ENCODE measurements around the gene RASSF5.

RASSF5 gene

GRCh38 chr1:206551296-206551985 lies 44.1 kb downstream of the RASSF5 start:
- no peak for TF ChIP-seq TAF1 (IDR thresholded peaks at IDR 0.05; ENCODE audit: borderline replicate concordance, insufficient read depth, low read length)
- TF ChIP-seq, protein P1, sequence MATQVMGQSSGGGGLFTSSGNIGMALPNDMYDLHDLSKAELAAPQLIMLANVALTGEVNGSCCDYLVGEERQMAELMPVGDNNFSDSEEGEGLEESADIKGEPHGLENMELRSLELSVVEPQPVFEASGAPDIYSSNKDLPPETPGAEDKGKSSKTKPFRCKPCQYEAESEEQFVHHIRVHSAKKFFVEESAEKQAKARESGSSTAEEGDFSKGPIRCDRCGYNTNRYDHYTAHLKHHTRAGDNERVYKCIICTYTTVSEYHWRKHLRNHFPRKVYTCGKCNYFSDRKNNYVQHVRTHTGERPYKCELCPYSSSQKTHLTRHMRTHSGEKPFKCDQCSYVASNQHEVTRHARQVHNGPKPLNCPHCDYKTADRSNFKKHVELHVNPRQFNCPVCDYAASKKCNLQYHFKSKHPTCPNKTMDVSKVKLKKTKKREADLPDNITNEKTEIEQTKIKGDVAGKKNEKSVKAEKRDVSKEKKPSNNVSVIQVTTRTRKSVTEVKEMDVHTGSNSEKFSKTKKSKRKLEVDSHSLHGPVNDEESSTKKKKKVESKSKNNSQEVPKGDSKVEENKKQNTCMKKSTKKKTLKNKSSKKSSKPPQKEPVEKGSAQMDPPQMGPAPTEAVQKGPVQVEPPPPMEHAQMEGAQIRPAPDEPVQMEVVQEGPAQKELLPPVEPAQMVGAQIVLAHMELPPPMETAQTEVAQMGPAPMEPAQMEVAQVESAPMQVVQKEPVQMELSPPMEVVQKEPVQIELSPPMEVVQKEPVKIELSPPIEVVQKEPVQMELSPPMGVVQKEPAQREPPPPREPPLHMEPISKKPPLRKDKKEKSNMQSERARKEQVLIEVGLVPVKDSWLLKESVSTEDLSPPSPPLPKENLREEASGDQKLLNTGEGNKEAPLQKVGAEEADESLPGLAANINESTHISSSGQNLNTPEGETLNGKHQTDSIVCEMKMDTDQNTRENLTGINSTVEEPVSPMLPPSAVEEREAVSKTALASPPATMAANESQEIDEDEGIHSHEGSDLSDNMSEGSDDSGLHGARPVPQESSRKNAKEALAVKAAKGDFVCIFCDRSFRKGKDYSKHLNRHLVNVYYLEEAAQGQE (IDR thresholded peaks at IDR 0.05; ENCODE audit: insufficient read depth in 1 of 2, low read depth in 2 of 2, low read length in 2 of 2): no peak
- TF ChIP-seq POLR2AphosphoS5 (IDR thresholded peaks at IDR 0.05; ENCODE audit: low read depth, low read length): no peak
- no peak for TF ChIP-seq FOXP2 (optimal IDR thresholded peaks at IDR 0.05; ENCODE audit: borderline replicate concordance, extremely low read depth, extremely low read length, insufficient read depth)
- no peak for TF ChIP-seq SIN3A (IDR thresholded peaks at IDR 0.05; ENCODE audit: borderline replicate concordance, insufficient read depth, low read length)

DNA sequence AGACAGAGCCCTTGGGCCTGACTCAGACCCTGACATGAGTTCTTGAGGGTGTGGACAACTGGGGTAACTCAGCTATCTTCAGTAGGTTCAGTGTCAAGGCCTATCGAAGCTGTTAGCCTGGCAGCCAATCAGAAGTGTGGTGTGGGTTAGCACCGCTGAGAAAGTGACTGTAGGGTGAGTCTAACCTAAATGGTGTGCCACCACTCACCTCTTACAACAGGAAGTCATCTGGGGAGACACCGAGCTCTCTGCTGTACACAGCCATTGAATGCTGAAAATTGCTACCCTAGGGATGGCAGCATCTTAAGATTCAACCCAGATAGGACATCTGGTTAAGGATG lies 44.6 kb downstream of the RASSF5 start:
- no peak for TF ChIP-seq TAF1 (IDR thresholded peaks at IDR 0.05; ENCODE audit: borderline replicate concordance, insufficient read depth, low read length)
- no peak for TF ChIP-seq POLR2AphosphoS5 (IDR thresholded peaks at IDR 0.05; ENCODE audit: low read depth, low read length)
- TF ChIP-seq, protein P1 (IDR thresholded peaks at IDR 0.05; ENCODE audit: insufficient read depth in 1 of 2, low read depth in 2 of 2, low read length in 2 of 2): no peak
- TF ChIP-seq FOXP2 (optimal IDR thresholded peaks at IDR 0.05; ENCODE audit: borderline replicate concordance, extremely low read depth, extremely low read length, insufficient read depth): no peak
- TF ChIP-seq SIN3A (IDR thresholded peaks at IDR 0.05; ENCODE audit: borderline replicate concordance, insufficient read depth, low read length): no peak

DNA sequence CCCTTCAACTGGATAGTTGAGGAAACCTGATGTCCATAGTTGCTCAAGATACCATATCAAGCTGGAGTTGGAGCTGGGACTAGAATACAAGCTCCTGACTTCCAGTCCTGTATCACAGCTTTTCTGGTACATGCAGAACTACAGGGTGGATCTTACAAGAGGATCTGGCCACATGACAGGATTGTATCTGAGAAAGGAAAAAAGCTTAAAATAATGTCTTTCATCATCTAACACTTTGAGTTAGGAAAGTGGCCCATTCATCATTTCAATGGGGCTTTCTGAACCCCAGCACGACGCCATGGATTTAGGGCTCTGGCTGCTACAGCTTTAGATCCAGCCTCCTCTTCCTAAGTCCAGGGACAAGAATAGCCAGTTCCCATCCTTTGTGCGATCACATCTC lies 46.9 kb downstream of the RASSF5 start:
- TF ChIP-seq POLR2AphosphoS5 (IDR thresholded peaks at IDR 0.05; ENCODE audit: low read depth, low read length): no peak
- no peak for TF ChIP-seq FOXP2 (optimal IDR thresholded peaks at IDR 0.05; ENCODE audit: borderline replicate concordance, extremely low read depth, extremely low read length, insufficient read depth)
- TF ChIP-seq, protein P1 (IDR thresholded peaks at IDR 0.05; ENCODE audit: insufficient read depth in 1 of 2, low read depth in 2 of 2, low read length in 2 of 2): no peak
- TF ChIP-seq TAF1 (IDR thresholded peaks at IDR 0.05; ENCODE audit: borderline replicate concordance, insufficient read depth, low read length): no peak
- TF ChIP-seq SIN3A (IDR thresholded peaks at IDR 0.05; ENCODE audit: borderline replicate concordance, insufficient read depth, low read length): no peak

DNA sequence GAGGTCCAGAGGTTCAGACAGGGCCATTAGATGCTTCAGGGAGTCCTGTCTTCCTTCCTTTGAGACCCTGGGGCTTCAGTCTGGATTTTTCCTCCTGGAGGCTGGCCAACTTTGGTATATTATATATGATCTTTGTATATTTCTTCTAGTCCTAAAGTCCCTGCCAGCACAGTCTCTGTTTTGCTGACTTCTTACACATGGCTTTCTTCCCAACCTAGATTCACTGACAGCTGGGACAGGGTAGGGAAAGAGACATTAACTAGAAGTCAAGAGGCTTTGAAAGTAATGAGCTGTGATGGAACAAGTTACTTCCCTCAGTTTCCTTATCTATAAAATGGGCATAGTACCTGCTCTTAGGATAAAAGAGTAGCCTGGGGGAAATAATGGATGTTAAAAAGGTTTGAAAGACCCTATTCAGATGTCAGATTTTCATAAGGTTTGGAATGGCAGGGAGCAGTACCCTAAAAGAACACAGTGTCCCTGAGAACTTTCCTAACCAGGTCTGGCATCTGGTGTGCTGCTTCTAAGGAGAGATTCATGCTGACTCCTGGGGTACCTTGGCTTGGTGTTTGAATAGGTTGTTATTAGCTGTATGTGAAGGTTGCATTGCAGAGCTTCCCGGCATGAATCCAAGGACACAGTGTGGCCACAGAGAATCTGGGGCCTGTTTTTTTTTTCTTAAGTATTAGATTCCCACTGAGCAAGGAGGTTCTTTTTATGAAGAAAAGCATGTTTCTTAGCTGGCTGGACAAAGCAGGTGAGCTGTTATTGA lies 47.6 kb downstream of the RASSF5 start:
- TF ChIP-seq TAF1 (IDR thresholded peaks at IDR 0.05; ENCODE audit: borderline replicate concordance, insufficient read depth, low read length): no peak
- TF ChIP-seq SIN3A (IDR thresholded peaks at IDR 0.05; ENCODE audit: borderline replicate concordance, insufficient read depth, low read length): no peak
- TF ChIP-seq POLR2AphosphoS5 (IDR thresholded peaks at IDR 0.05; ENCODE audit: low read depth, low read length): no peak
- TF ChIP-seq, protein P1 (IDR thresholded peaks at IDR 0.05; ENCODE audit: insufficient read depth in 1 of 2, low read depth in 2 of 2, low read length in 2 of 2): no peak
- no peak for TF ChIP-seq FOXP2 (optimal IDR thresholded peaks at IDR 0.05; ENCODE audit: borderline replicate concordance, extremely low read depth, extremely low read length, insufficient read depth)

All from PFSK-1 (cell line).